SU-DHL-6 (cell line): Measurements from ENCODE around the gene ID1.

Experiments
- H2AFZ ChIP-seq: fragments of 200-600 bp; sonication (generic); 2 replicates; pipeline ENCODE4 v1.6.1; 2014; ENCODE audit warnings: low read depth, mild to moderate bottlenecking, moderate library complexity, mixed read lengths, antibody characterized with exemption, low read length; ENCODE audit not compliant: severe bottlenecking
- H3F3A ChIP-seq: fragments of 200-600 bp; shearing (Covaris generic); 2 replicates; pipeline ENCODE4 v1.6.0; 2016; ENCODE audit warnings: antibody characterized with exemption, mild to moderate bottlenecking; ENCODE audit not compliant: insufficient read depth
- H3K27ac ChIP-seq: fragments of 200-600 bp; sonication (generic); 2 replicates; pipeline ENCODE4 v1.5.1; 2016; ENCODE audit warnings: low read depth, mild to moderate bottlenecking, low read length, moderate library complexity, mixed read lengths
- H3K27me3 ChIP-seq: fragments of 200-600 bp; sonication (generic), shearing (Covaris generic); 2 replicates; pipeline ENCODE4 v1.6.0; 2014; ENCODE audit warnings: mild to moderate bottlenecking, low read length
- H3K36me3 ChIP-seq: fragments of 200-600 bp; sonication (generic); 2 replicates; pipeline ENCODE4 v1.6.1; 2014; ENCODE audit warnings: mild to moderate bottlenecking, low read length, mixed read lengths
- H3K4me2 ChIP-seq: fragments of 300-600, 200-600 bp; shearing (Covaris generic), sonication (generic); 2 replicates; pipeline ENCODE4 v1.6.0; 2014; ENCODE audit warnings: low read length, low read depth, mild to moderate bottlenecking; ENCODE audit not compliant: poor library complexity, severe bottlenecking
- H3K4me3 ChIP-seq: fragments of 200-600 bp; sonication (generic); 2 replicates; pipeline ENCODE4 v1.5.1; 2014; ENCODE audit warnings: antibody characterized with exemption, low read length, mild to moderate bottlenecking, mixed read lengths; ENCODE audit not compliant: insufficient read depth, poor library complexity, severe bottlenecking
- H3K79me2 ChIP-seq: fragments of 200-600 bp; sonication (generic); 2 replicates; pipeline ENCODE4 v1.6.1; 2014; ENCODE audit warnings: mild to moderate bottlenecking, low read length, moderate library complexity; ENCODE audit not compliant: insufficient read depth
- H3K9ac ChIP-seq: fragments of 200-600 bp; sonication (generic); 2 replicates; pipeline ENCODE4 v1.7.0; 2014; ENCODE audit warnings: mild to moderate bottlenecking, low read length
- H3K9me2 ChIP-seq: fragments of 200-600 bp; sonication (generic); replicated peaks from 2 replicates; pipeline ENCODE4 v1.6.1; 2014; ENCODE audit warnings: low read length; ENCODE audit not compliant: insufficient read depth
- H3K9me3 ChIP-seq: fragments of 200-600 bp; sonication (generic); 2 replicates; pipeline ENCODE4 v1.6.1; 2014; ENCODE audit warnings: low read length, mixed read lengths; ENCODE audit not compliant: insufficient read depth
- H4K20me1 ChIP-seq: fragments of 200-600 bp; sonication (generic); 2 replicates; pipeline ENCODE4 v1.6.1; 2014; ENCODE audit warnings: low read depth, mild to moderate bottlenecking, antibody characterized with exemption, low read length, moderate library complexity, mixed read lengths
- EZH2phosphoT487 ChIP-seq: fragments of 200-600 bp; sonication (generic), shearing (Covaris generic); conservative IDR thresholded peaks from 2 replicates; pipeline ENCODE4 v1.6.1; 2018; ENCODE audit warnings: mild to moderate bottlenecking, antibody characterized with exemption, low read length, moderate library complexity, mixed read lengths
- TF ChIP-seq, protein P1 (sequence below): fragments of 200-600 bp; sonication (generic); IDR thresholded peaks from one replicate; pipeline ENCODE4 v1.5.1; 2017; ENCODE audit warnings: antibody characterized with exemption, mild to moderate bottlenecking, low read length, moderate library complexity; ENCODE audit not compliant: insufficient read depth, poor library complexity, severe bottlenecking

Gene ID1

DNA sequence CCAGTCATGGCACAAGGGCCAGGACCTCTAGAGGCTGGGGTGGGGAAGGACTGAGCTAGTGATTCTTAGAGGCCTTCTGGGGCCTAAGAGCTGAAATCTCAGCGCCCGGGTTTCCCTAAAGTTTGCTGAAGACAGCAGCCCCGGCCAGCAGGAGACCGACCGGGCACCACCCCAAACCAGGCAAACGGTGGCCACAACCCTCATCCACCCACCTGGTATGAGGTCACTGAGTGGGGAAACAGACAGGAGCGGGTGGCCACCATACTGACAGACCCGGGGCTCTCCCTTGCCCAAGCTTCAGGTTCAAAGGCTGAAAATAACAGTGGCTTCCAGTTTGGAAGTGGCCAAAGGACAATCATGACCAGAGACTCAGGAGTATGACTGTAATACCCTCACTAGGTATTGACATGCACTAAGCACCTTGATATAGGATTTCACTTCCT is 35.0 kb upstream of the ID1 start:
- TF ChIP-seq, protein P1, sequence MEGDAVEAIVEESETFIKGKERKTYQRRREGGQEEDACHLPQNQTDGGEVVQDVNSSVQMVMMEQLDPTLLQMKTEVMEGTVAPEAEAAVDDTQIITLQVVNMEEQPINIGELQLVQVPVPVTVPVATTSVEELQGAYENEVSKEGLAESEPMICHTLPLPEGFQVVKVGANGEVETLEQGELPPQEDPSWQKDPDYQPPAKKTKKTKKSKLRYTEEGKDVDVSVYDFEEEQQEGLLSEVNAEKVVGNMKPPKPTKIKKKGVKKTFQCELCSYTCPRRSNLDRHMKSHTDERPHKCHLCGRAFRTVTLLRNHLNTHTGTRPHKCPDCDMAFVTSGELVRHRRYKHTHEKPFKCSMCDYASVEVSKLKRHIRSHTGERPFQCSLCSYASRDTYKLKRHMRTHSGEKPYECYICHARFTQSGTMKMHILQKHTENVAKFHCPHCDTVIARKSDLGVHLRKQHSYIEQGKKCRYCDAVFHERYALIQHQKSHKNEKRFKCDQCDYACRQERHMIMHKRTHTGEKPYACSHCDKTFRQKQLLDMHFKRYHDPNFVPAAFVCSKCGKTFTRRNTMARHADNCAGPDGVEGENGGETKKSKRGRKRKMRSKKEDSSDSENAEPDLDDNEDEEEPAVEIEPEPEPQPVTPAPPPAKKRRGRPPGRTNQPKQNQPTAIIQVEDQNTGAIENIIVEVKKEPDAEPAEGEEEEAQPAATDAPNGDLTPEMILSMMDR: no peak
- no peak for TF ChIP-seq EZH2phosphoT487
- H3K4me3 ChIP-seq: no peak overlapping the region
- H3K9ac ChIP-seq: no peak overlapping the region
- no peak overlapping the region for H3K27ac ChIP-seq
- no peak overlapping the region for H2AFZ ChIP-seq
- H4K20me1 ChIP-seq: no peaks in the 10 kb centered on the region
- peaks cover 44% of the 10 kb centered on the region for H3F3A ChIP-seq
- no peak overlapping the region for H3K4me2 ChIP-seq
- no peaks in the 10 kb centered on the region for H3K9me2 ChIP-seq
- no peaks in the 10 kb centered on the region for H3K79me2 ChIP-seq
- no peaks in the 10 kb centered on the region for H3K36me3 ChIP-seq
- no peaks in the 10 kb centered on the region for H3K27me3 ChIP-seq
- H3K9me3 ChIP-seq: no peaks in the 10 kb centered on the region

DNA sequence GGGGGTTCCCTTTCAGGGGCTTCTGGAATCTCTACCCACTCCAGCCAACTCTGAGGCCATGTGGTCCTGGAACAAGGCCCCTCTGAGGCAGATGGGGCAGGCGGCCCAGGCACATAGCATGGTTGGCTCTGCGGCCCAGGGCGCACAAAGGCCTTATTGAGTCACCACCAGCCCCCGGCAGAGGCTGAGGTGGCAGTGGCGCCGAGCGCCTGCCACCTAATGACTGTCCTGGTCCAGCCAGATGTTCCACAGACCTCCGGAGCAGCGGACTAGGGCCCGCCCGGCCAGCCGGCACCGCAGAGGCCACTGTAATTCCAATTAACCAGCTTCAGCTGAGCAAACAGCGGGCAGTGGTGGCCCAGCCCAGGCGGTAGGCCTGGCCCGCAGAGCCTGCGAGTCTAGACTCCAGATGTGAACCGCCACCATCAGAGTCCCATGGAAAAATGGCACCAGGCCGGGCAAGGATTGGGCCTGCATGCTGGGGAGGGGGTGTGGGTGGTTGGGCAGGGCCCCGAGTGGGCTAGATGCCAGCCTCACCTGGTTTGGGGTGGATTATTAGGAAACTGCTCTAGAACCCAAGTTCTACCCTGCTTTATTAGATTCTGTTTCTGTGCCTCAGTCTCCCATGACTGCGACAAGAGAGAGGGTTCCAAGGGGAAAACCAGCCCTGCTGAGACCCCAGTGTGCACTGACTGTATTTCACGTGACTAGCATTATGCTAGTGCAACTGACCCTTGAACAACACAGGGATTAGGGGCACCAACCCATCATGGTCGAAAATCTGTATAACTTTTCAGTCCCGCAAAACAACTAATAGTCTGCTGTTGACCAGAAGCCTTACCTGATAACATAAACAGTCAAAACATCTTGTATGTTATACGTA is 34.1 kb upstream of the ID1 start:
- Histone ChIP-seq H3K4me3 (no peak overlapping the region), H3F3A (peaks cover 35% of the 10 kb centered on the region), H3K4me2 (no peak overlapping the region), H4K20me1 (no peaks in the 10 kb centered on the region), H3K27me3 (no peaks in the 10 kb centered on the region), H3K9me3 (no peaks in the 10 kb centered on the region), H3K9ac (no peak overlapping the region), H3K36me3 (no peaks in the 10 kb centered on the region), H3K27ac (peak overlapping the region; percentile 16; the same call in 1 of the 2 replicates), H2AFZ (no peak overlapping the region), H3K79me2 (no peaks in the 10 kb centered on the region), H3K9me2 (no peaks in the 10 kb centered on the region)
- TF ChIP-seq EZH2phosphoT487: no peak
- TF ChIP-seq, protein P1: no peak

DNA sequence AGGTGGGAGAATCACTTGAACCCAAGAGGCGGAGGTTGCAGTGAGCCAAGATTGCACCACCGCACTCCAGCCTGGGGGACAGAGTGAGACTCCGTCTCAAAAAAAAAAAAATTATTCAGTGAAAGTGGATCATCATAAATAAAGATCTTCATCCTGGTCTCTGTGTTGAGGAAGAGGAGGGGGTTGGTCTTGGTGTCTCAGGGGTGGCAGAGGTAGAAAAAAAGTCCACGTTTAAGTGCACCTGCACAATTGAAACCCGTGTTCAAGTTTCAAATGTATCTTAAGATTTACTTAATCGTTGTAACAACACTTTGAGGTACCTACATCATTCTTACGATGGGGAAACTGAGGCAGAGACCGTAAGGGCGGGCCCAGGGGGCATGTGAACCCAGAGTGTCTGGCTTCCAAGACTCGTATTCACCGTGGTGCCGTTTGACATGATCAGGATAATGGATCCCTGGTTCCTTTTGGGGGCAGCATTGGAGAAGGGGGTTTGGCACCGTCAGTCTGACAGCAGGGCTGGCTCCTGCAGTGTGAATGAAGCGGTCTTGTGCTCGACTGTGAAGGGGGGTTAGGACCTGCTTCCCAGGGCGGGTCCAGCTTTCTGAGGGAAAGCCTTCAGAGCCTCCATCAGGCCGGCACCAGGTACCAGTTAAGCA is 32.9 kb upstream of the ID1 start:
- peak overlapping the region; percentile 78 for H3K9ac ChIP-seq
- no peaks in the 10 kb centered on the region for H3K79me2 ChIP-seq
- no peaks in the 10 kb centered on the region for H4K20me1 ChIP-seq
- H3K27ac ChIP-seq: peak overlapping the region; percentile 80
- H3K4me3 ChIP-seq: peak overlapping the region; percentile 66
- peak overlapping the region; percentile 69 for H3K4me2 ChIP-seq
- H2AFZ ChIP-seq: peak overlapping the region; percentile 55
- no peaks in the 10 kb centered on the region for H3K9me3 ChIP-seq
- TF ChIP-seq EZH2phosphoT487: no peak
- TF ChIP-seq, protein P1: no peak
- H3F3A ChIP-seq: peaks cover 29% of the 10 kb centered on the region
- no peaks in the 10 kb centered on the region for H3K27me3 ChIP-seq
- H3K9me2 ChIP-seq: no peaks in the 10 kb centered on the region
- no peaks in the 10 kb centered on the region for H3K36me3 ChIP-seq
